ENCODE results near the gene GRIK3. TPM values are rescaled to one million over a fixed set of nuclear protein-coding genes. Genes with fewer than 3 reads are reported as not detected.

GRIK3 gene
- total and polyA plus RNA-seq, 2 of the 8 experiments (the other 6 are each of a cell fraction or from before 2014, with no cell fraction given): 2.1 to 3.4 TPM

- CTCF ChIA-PET (ENCODE audit: partially characterized antibody): interaction anchor here (0.6 kb wide), 1 partner anchor 33 kb away, joined by 3 read pairs; no protein-coding TSS in a partner anchor
- Histone ChIP-seq H3K79me1 (ENCODE audit: low read depth, low read length) (no peaks in the 10 kb centered on the region), H2BK12ac (ENCODE audit: low read depth, low read length) (no peak overlapping the region), H3K36me3 (ENCODE audit: control insufficient read depth in 2 of 4, insufficient read depth in 4 of 4, low read length in 3 of 4) (no peaks in the 10 kb centered on the region), H3K27ac (ENCODE audit: low read depth, low read length) (no peak overlapping the region), H3K56ac (replicated peaks; ENCODE audit: insufficient read length, low read depth, low read length) (no peak overlapping the region), H3K9me3 (ENCODE audit: insufficient read depth in 2 of 2, low read depth in 1 of 2, low read length in 1 of 2) (peaks cover 7 to 12% of the 10 kb centered on the region in 2 experiments; a peak in 1 of 4 replicates), H2AK5ac (ENCODE audit: low read depth, low read length) (no peak overlapping the region), H3K23ac (ENCODE audit: insufficient read length) (no peak overlapping the region), H2AFZ (ENCODE audit: low read length) (no peak overlapping the region), H2BK120ac (replicated peaks; ENCODE audit: low read depth, low read length) (no peak overlapping the region), H3K4ac (replicated peaks; ENCODE audit: insufficient read length, low read depth, low read length) (no peak overlapping the region), H4K8ac (ENCODE audit: extremely low read depth, insufficient read depth, low read length) (no peak overlapping the region), H4K91ac (replicated peaks; ENCODE audit: insufficient read length, low read length) (no peak overlapping the region), H2BK20ac (ENCODE audit: low read length) (no peak overlapping the region), H3K4me3 (ENCODE audit: extremely low read depth in 1 of 4, insufficient read depth in 2 of 4, low read depth in 3 of 4, low read length in 4 of 4) (no peak overlapping the region), H3K14ac (ENCODE audit: insufficient read length) (no peak overlapping the region), H2BK5ac (ENCODE audit: low read depth, low read length) (no peak overlapping the region), H4K20me1 (replicated peaks in 1 of 2; ENCODE audit: control insufficient read depth in 1 of 2, insufficient read depth in 2 of 2, low read length in 2 of 2) (peaks cover 0 to 2% of the 10 kb centered on the region in 2 experiments), H3K23me2 (ENCODE audit: low read depth, low read length) (no peaks in the 10 kb centered on the region), H3K9ac (replicated peaks in 1 of 4; ENCODE audit: extremely low read depth in 1 of 4, low read depth in 3 of 4, low read length in 3 of 4) (no peak overlapping the region), H3K4me2 (ENCODE audit: insufficient read depth in 1 of 2, low read depth in 2 of 2, low read length in 2 of 2) (no peak overlapping the region), H4K5ac (ENCODE audit: insufficient read length, low read depth, low read length) (no peak overlapping the region), H3K79me2 (ENCODE audit: control insufficient read depth in 1 of 2, insufficient read depth in 2 of 2, low read length in 2 of 2) (no peaks in the 10 kb centered on the region), H3K27me3 (replicated peaks in 1 of 4; ENCODE audit: control insufficient read depth in 3 of 4, extremely low read depth in 1 of 4, insufficient read depth in 3 of 4, low read length in 3 of 4) (peaks cover 0 to 2% (median 0%) of the 10 kb centered on the region in 4 experiments; a peak in 1 of 7 replicates), H3K4me1 (replicated peaks in 1 of 4; ENCODE audit: control insufficient read depth in 3 of 4, insufficient read depth in 4 of 4, low read length in 3 of 4) (peaks cover 0 to 3% (median under 1%) of the 10 kb centered on the region in 4 experiments; a peak in 3 of 7 replicates), H3K18ac (ENCODE audit: extremely low read depth, low read length) (no peak overlapping the region), H2BK15ac (ENCODE audit: low read length) (no peak overlapping the region)
- no peak for TF ChIP-seq CHD1 (IDR thresholded peaks at IDR 0.05; ENCODE audit: low read depth, low read length)
- no peak for TF ChIP-seq TAF7 (optimal IDR thresholded peaks at IDR 0.05; ENCODE audit: borderline replicate concordance, low read depth, low read length)
- TF ChIP-seq, protein P1, sequence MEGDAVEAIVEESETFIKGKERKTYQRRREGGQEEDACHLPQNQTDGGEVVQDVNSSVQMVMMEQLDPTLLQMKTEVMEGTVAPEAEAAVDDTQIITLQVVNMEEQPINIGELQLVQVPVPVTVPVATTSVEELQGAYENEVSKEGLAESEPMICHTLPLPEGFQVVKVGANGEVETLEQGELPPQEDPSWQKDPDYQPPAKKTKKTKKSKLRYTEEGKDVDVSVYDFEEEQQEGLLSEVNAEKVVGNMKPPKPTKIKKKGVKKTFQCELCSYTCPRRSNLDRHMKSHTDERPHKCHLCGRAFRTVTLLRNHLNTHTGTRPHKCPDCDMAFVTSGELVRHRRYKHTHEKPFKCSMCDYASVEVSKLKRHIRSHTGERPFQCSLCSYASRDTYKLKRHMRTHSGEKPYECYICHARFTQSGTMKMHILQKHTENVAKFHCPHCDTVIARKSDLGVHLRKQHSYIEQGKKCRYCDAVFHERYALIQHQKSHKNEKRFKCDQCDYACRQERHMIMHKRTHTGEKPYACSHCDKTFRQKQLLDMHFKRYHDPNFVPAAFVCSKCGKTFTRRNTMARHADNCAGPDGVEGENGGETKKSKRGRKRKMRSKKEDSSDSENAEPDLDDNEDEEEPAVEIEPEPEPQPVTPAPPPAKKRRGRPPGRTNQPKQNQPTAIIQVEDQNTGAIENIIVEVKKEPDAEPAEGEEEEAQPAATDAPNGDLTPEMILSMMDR (IDR thresholded peaks at IDR 0.05; ENCODE audit: control extremely low read depth in 1 of 3, insufficient read depth in 1 of 3, low read depth in 1 of 3, low read length in 3 of 3): no peak
- no peak for TF ChIP-seq CTBP2 (IDR thresholded peaks at IDR 0.05; ENCODE audit: borderline replicate concordance, insufficient read depth, insufficient read length, low read length)
- TF ChIP-seq SP4 (IDR thresholded peaks at IDR 0.05; ENCODE audit: low read length): no peak
- TF ChIP-seq SRF (IDR thresholded peaks at IDR 0.05; ENCODE audit: low read depth, low read length): no peak
- TF ChIP-seq POLR2AphosphoS5 (IDR thresholded peaks at IDR 0.05; ENCODE audit: low read depth, low read length): no peak
- no peak for TF ChIP-seq POLR2A (IDR thresholded peaks at IDR 0.05; ENCODE audit: control extremely low read depth in 1 of 2, low read depth in 2 of 2, low read length in 2 of 2)
- no peak for TF ChIP-seq GABPA (IDR thresholded peaks at IDR 0.05; ENCODE audit: borderline replicate concordance, insufficient read depth, low read length)
- no peak for TF ChIP-seq SAP30 (IDR thresholded peaks at IDR 0.05; ENCODE audit: insufficient read depth, insufficient replicate concordance, low read length)
- TF ChIP-seq EP300 (IDR thresholded peaks at IDR 0.05; ENCODE audit: borderline replicate concordance in 1 of 2, low read depth in 2 of 2, low read length in 2 of 2): no peak
- FAIRE-seq (no peak), DNase-seq (ENCODE audit: low read depth in 1 of 2, low spot score in 2 of 2) (no peak)
- WGBS, 2 experiments (ENCODE audit: extremely low coverage in 1 of 2, insufficient coverage in 1 of 2, insufficient read length in 1 of 2, insufficient replicate concordance in 2 of 2, low coverage in 1 of 2, low lambda C conversion rate in 2 of 2, missing lambda C conversion rate in 1 of 2): 92% methylated on average over 2 of the region's 2 CpGs; no CpG with 5 or more reads in 1 of the 2 experiments
- POLR2A ChIA-PET (ENCODE audit: partially characterized antibody): interaction anchor here (0.6 kb wide), 1 partner anchor 511 kb away, joined by 3 read pairs; no protein-coding TSS in a partner anchor
Measured at GRCh38 chr1:37078866-37079265, 44.6 kb upstream of the GRIK3 start.
